Measurements from ENCODE around the gene ASCC3.

ASCC3 gene

DNA sequence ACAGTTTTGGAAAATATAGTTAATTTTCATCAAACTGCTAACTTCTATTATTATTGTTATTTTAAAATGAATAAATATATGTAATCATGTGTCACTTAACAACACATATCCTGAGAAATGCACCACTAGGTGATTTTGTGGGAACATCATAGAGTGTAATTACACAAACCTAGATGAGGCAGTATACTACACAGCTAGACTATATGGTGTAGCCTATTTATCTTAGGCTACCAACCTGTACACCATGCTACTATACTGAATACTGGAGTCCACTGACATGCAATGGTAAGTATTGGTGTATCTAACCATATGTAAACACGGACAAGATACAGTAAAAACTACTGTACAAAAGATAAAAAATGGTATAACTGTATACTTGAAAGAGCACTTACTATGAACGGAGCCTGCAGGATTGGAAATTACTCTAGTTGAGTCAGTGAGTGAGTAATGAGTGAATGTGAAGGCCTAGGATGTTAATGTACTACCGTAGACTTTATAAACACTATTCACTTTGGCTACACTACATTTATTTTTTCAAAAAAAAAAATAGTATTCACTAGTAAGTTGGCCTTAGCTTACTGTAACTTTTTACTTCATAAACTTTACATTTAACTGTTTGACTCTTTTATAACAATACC is 72.4 kb downstream of the ASCC3 start:
- no peaks in the 10 kb centered on the region for H3F3A ChIP-seq (ENCODE audit: control insufficient read depth, insufficient read depth)
- H3K9me2 ChIP-seq (replicated peaks; ENCODE audit: control insufficient read depth, low read length): no peaks in the 10 kb centered on the region
- TF ChIP-seq CTCF (IDR thresholded peaks at IDR 0.05; ENCODE audit: low read depth, low read length, poor library complexity, severe bottlenecking) (no peak), EZH2phosphoT487 (IDR thresholded peaks at IDR 0.05; ENCODE audit: borderline replicate concordance, low read length) (no peak)
- H3K79me2 ChIP-seq (ENCODE audit: control insufficient read depth, low read length): peaks cover 22% of the 10 kb centered on the region
- H3K4me3 ChIP-seq (ENCODE audit: low read length): no peak overlapping the region
- no peaks in the 10 kb centered on the region for H4K20me1 ChIP-seq (ENCODE audit: control insufficient read depth, insufficient read depth, low read depth, low read length)
- peaks cover 19% of the 10 kb centered on the region for H3K36me3 ChIP-seq (ENCODE audit: control insufficient read depth, low read length)
- H3K4me1 ChIP-seq (ENCODE audit: control insufficient read depth, low read length): peaks cover 18% of the 10 kb centered on the region
- H3K4me2 ChIP-seq (ENCODE audit: low read length): no peak overlapping the region
- H3K27me3 ChIP-seq (ENCODE audit: control insufficient read depth, low read length): no peaks in the 10 kb centered on the region
- no peak overlapping the region for H3K27ac ChIP-seq (ENCODE audit: low read depth, low read length)
- H3K9me3 ChIP-seq (ENCODE audit: control insufficient read depth, insufficient read depth, low read length): no peaks in the 10 kb centered on the region

GRCh38 chr6:100806296-100806695 is 74.8 kb downstream of the ASCC3 start:
- Histone ChIP-seq H3F3A (ENCODE audit: control insufficient read depth, insufficient read depth) (no peaks in the 10 kb centered on the region), H3K36me3 (ENCODE audit: control insufficient read depth, low read length) (peaks cover 23% of the 10 kb centered on the region), H3K9me3 (ENCODE audit: control insufficient read depth, insufficient read depth, low read length) (no peaks in the 10 kb centered on the region), H3K27me3 (ENCODE audit: control insufficient read depth, low read length) (no peaks in the 10 kb centered on the region), H3K4me3 (ENCODE audit: low read length) (no peak overlapping the region), H3K27ac (ENCODE audit: low read depth, low read length) (no peak overlapping the region), H3K9me2 (replicated peaks; ENCODE audit: control insufficient read depth, low read length) (no peaks in the 10 kb centered on the region), H4K20me1 (ENCODE audit: control insufficient read depth, insufficient read depth, low read depth, low read length) (no peaks in the 10 kb centered on the region), H3K79me2 (ENCODE audit: control insufficient read depth, low read length) (peaks cover 22% of the 10 kb centered on the region), H3K4me1 (ENCODE audit: control insufficient read depth, low read length) (peaks cover 24% of the 10 kb centered on the region), H3K4me2 (ENCODE audit: low read length) (no peak overlapping the region)
- no peak for TF ChIP-seq EZH2phosphoT487 (IDR thresholded peaks at IDR 0.05; ENCODE audit: borderline replicate concordance, low read length)
- TF ChIP-seq CTCF (IDR thresholded peaks at IDR 0.05; ENCODE audit: low read depth, low read length, poor library complexity, severe bottlenecking): no peak

GRCh38 chr6:100803264-100804045 is 77.7 kb downstream of the ASCC3 start:
- no peak overlapping the region for H3K4me2 ChIP-seq (ENCODE audit: low read length)
- H3F3A ChIP-seq (ENCODE audit: control insufficient read depth, insufficient read depth): no peaks in the 10 kb centered on the region
- H3K9me2 ChIP-seq (replicated peaks; ENCODE audit: control insufficient read depth, low read length): no peaks in the 10 kb centered on the region
- no peak for TF ChIP-seq EZH2phosphoT487 (IDR thresholded peaks at IDR 0.05; ENCODE audit: borderline replicate concordance, low read length)
- no peak for TF ChIP-seq CTCF (IDR thresholded peaks at IDR 0.05; ENCODE audit: low read depth, low read length, poor library complexity, severe bottlenecking)
- H3K36me3 ChIP-seq (ENCODE audit: control insufficient read depth, low read length): peaks cover 30% of the 10 kb centered on the region
- H4K20me1 ChIP-seq (ENCODE audit: control insufficient read depth, insufficient read depth, low read depth, low read length): 0 out of 2 replicates have a peak, but pooled peaks cover 2% of the 10 kb centered on the region
- no peak overlapping the region for H3K4me3 ChIP-seq (ENCODE audit: low read length)
- peaks cover 24% of the 10 kb centered on the region for H3K4me1 ChIP-seq (ENCODE audit: control insufficient read depth, low read length)
- peaks cover 9% of the 10 kb centered on the region for H3K79me2 ChIP-seq (ENCODE audit: control insufficient read depth, low read length)
- H3K27me3 ChIP-seq (ENCODE audit: control insufficient read depth, low read length): no peaks in the 10 kb centered on the region
- H3K27ac ChIP-seq (ENCODE audit: low read depth, low read length): no peak overlapping the region
- no peaks in the 10 kb centered on the region for H3K9me3 ChIP-seq (ENCODE audit: control insufficient read depth, insufficient read depth, low read length)

All from DOHH2 (cell line).